HAP-1 (cell line): ENCODE measurements around the gene WWOX.

Experiments used
- DNase-seq, 2 experiments: peaks; one replicate each; pipeline ENCODE4 v3.0.0-alpha.2; 2016 to 2020; ENCODE audit warnings: low spot score in 2 of 2
- H3K27me3 ChIP-seq: fragments of 250-450 bp; sonication (Bioruptor Pico); 2 replicates; pipeline ENCODE4 v1.5.1; 2020; ENCODE audit warnings: low read depth, mild to moderate bottlenecking, moderate library complexity
- H3K36me3 ChIP-seq: fragments of 250-450 bp; sonication (Bioruptor Pico); replicated peaks from 2 replicates; pipeline ENCODE4 v1.5.1; 2020; ENCODE audit warnings: mild to moderate bottlenecking
- H3K4me1 ChIP-seq: fragments of 250-450 bp; sonication (Bioruptor Pico); 2 replicates; pipeline ENCODE4 v1.5.1; 2020; ENCODE audit warnings: mild to moderate bottlenecking
- H3K4me3 ChIP-seq: fragments of 250-450 bp; sonication (Bioruptor Pico); 2 replicates; pipeline ENCODE4 v1.5.1; 2020; ENCODE audit warnings: mild to moderate bottlenecking, moderate library complexity
- H3K9me3 ChIP-seq: fragments of 250-450 bp; sonication (Bioruptor Pico); 2 replicates; pipeline ENCODE4 v1.5.1; 2020; ENCODE audit warnings: mild to moderate bottlenecking, moderate library complexity
- in situ Hi-C: fragments of 300-500 bp; cut with MboI; formaldehyde crosslinking; loops from 3 replicates; pipeline ENCODE4 v1.14.3; 2020; ENCODE audit warnings: low sequenced_read_pairs, inconsistent platforms, mixed read lengths

Gene WWOX

DNA sequence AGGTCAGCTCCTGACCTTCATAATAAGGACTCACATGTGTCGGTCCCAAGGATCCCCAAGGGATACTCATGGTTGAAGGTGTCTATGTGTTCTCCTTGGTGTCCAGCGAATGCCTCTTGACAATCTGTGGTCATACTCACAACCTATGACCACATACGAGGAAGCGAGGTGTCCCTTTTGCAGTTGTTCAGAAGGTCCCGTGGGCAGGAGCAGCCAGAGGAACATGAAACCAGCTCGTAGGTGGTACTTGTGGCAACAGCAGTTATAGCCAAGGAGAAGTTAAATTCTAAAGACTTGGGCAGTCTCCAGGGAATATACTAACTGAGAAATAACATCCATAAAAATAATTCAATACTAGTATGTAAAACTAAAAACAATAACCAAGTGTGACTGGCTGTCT lies 685.3 kb downstream of the WWOX start:
- Histone ChIP-seq H3K4me1 (no peaks in the 10 kb centered on the region), H3K27me3 (no peaks in the 10 kb centered on the region), H3K4me3 (no peak overlapping the region), H3K9me3 (no peaks in the 10 kb centered on the region), H3K36me3 (no peaks in the 10 kb centered on the region)
- DNase-seq: no peak
- in situ Hi-C loops: no loop called here

DNA sequence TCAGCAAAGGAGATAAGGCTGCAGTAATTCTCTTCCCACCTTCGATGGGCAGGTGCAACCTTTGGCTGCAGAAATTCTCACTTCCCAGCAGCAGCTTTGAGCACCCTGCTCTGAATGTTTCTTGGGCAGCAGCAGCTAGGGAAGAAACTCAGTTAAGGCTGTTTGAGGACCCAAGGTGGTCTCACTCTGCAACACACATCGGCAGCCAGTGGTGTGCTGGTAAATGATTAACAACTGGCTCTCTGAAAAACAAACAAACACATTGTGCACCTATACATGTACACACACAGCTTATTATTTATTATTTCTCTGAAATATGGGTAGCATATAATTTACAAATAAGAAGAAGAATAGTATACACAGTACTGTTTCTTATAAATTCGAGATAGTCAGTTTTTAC lies 685.8 kb downstream of the WWOX start:
- no peak for DNase-seq
- H3K4me3 ChIP-seq: no peak overlapping the region
- H3K27me3 ChIP-seq: no peaks in the 10 kb centered on the region
- in situ Hi-C loops: no loop called here
- no peaks in the 10 kb centered on the region for H3K36me3 ChIP-seq
- no peaks in the 10 kb centered on the region for H3K4me1 ChIP-seq
- no peaks in the 10 kb centered on the region for H3K9me3 ChIP-seq

DNA sequence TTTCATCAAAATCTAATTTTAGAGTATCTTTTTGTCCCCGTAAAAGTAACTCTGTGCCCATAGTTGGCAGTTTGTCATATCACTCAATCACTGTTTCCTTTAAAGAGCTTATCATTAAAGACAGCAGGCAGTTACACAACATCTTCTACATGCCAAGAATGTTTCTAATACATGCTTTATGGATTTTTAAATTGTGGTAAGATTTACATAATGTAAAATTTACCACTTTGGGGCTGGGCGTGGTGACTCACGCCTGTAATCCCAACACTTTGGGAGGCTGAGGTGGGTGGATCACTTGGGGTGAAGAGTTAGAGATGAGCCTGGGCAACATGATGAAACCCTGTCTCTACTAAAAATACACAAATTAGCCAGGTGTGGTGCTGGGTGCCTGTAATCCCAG lies 687.2 kb downstream of the WWOX start:
- no peaks in the 10 kb centered on the region for H3K9me3 ChIP-seq
- H3K4me3 ChIP-seq: no peak overlapping the region
- no peaks in the 10 kb centered on the region for H3K36me3 ChIP-seq
- no peaks in the 10 kb centered on the region for H3K4me1 ChIP-seq
- in situ Hi-C loops: no loop called here
- no peaks in the 10 kb centered on the region for H3K27me3 ChIP-seq
- DNase-seq: no peak

DNA sequence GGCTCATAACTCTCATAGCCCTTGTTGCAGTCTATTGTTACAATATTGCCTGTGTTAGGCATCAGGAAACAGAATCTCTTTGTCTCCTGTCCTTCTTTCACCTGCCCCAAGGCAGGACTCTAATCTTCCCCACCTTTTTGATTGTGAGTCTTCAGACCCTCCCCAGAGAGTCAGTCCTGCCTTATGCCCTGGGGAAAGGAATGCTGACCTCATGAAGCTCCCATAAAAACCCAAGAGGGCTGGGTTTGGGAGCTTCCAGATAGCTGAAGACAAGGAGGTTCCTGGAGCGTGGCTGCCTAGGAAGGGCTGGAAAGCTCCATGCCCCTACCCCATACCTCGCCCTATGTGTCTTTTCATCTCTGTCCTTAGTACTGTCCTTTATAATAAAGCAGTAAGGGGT lies 688.8 kb downstream of the WWOX start:
- H3K4me1 ChIP-seq: no peaks in the 10 kb centered on the region
- no peak for DNase-seq
- in situ Hi-C loops: no loop called here
- H3K36me3 ChIP-seq: no peaks in the 10 kb centered on the region
- no peaks in the 10 kb centered on the region for H3K27me3 ChIP-seq
- no peak overlapping the region for H3K4me3 ChIP-seq
- H3K9me3 ChIP-seq: no peaks in the 10 kb centered on the region

DNA sequence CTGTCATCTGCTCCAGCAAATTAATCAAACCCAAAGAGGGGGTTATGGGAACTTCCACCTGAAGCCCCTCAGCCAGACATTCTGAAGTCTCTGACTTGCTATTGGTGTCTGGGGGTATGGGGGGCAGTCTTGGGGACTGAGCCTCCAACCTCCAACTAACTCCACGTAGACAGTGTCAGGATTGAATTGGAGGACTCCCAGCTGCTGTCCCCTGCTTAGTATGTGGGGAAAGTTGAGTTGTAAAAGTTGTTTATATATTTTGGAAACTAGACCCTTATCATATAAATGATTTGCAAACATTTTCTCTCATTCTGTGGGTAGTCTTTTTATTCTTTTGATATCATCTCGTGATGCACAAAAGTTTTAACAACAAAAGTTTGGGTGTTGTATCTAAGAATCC lies 689.2 kb downstream of the WWOX start:
- no peak for DNase-seq
- Histone ChIP-seq H3K27me3 (no peaks in the 10 kb centered on the region), H3K9me3 (no peaks in the 10 kb centered on the region), H3K4me3 (no peak overlapping the region), H3K36me3 (no peaks in the 10 kb centered on the region), H3K4me1 (no peaks in the 10 kb centered on the region)
- in situ Hi-C loops: no loop called here

DNA sequence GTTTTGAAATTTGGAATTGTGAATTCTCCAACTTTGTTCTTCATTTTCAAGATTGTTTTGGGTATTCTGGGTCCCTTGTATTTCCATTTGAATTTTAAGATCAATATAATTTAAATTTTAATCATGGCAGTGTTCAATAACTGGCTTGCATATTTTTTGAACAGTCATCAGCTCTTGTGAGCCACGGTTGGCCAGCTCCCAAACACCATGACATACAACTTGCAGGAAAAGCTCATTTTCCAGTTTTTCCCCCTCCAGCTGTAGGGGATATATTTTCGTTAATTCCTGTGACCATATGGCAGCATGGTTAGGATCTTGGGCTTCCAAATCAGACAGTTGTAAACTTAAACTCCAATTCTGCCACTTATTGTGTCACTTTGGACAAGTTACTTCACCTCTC lies 690.1 kb downstream of the WWOX start:
- in situ Hi-C loops: no loop called here
- DNase-seq: no peak
- H3K36me3 ChIP-seq: no peaks in the 10 kb centered on the region
- H3K4me1 ChIP-seq: no peaks in the 10 kb centered on the region
- no peak overlapping the region for H3K4me3 ChIP-seq
- H3K27me3 ChIP-seq: no peaks in the 10 kb centered on the region
- H3K9me3 ChIP-seq: no peaks in the 10 kb centered on the region

DNA sequence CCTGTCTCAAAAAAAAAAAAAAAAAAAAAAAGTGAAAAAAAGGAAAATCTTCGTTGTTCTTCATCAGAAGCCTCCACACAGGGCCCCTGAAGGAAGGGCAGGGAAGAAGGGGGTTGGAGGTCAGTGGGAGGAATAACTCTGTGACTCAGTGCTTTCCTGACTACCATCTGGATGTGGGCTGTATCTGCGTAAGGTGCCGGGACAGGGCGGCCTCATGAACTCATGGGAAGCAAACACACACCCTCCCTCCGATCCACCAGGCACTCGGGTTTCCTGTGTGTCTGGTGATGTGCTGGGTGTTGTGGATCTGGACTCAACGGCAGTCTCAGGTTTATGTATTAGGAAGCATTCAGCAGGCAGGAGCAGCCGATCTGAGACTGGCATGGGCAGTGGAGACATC lies 691.6 kb downstream of the WWOX start:
- in situ Hi-C loops: no loop called here
- no peaks in the 10 kb centered on the region for H3K27me3 ChIP-seq
- no peaks in the 10 kb centered on the region for H3K9me3 ChIP-seq
- H3K4me3 ChIP-seq: no peak overlapping the region
- no peaks in the 10 kb centered on the region for H3K36me3 ChIP-seq
- no peak for DNase-seq
- H3K4me1 ChIP-seq: no peaks in the 10 kb centered on the region

DNA sequence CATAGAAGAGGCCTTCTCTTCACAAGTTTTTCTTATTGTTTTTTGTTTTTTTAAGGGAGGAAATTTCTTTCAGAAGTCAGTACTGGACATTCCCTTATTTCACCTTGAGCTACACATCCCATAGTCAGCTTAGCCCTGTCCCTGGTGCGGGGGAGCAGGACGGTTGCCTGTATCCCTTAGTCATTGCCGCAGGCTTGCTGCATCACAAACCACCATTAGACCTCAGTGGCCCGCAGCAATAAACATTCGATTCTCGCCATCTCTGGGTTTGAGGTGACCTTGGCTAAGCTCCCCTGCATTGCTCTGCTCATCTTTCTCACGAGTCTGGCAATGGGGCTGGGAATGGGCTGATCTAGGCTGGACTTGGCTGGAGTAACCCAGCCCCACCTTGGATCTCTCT lies 692.5 kb downstream of the WWOX start:
- Histone ChIP-seq H3K27me3 (no peaks in the 10 kb centered on the region), H3K36me3 (no peaks in the 10 kb centered on the region), H3K4me1 (no peaks in the 10 kb centered on the region), H3K9me3 (no peaks in the 10 kb centered on the region), H3K4me3 (no peak overlapping the region)
- DNase-seq: no peak
- in situ Hi-C loops: no loop called here

DNA sequence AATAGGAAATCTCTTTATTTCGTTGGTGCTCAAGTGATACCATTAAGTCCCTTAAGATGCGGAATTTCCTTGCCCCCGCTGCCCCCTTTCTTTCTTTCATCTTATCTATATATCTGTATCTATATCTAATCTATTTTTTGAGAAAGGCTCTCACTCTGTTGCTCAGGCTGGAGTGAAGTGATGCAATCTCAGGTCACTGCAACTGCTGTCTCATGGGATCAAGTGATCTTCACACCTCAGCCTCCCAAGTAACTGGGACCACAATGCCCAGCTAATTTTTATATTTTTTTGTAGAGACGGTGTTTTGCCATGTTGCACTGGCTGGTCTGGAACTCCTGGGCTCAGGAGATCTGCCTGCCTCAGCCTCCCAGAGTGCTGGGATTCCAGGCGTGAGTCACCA lies 693.5 kb downstream of the WWOX start:
- H3K9me3 ChIP-seq: no peaks in the 10 kb centered on the region
- in situ Hi-C loops: no loop called here

GRCh38 chr16:78794581-78795250 lies 695.3 kb downstream of the WWOX start:
- in situ Hi-C loops: no loop called here
- no peaks in the 10 kb centered on the region for H3K27me3 ChIP-seq
- no peaks in the 10 kb centered on the region for H3K9me3 ChIP-seq
- no peaks in the 10 kb centered on the region for H3K4me1 ChIP-seq
- no peak overlapping the region for H3K4me3 ChIP-seq
- no peak for DNase-seq
- H3K36me3 ChIP-seq: no peaks in the 10 kb centered on the region

More for the DNA sequence above, 693.5 kb downstream of the WWOX start:
- DNase-seq: no peak
- no peak overlapping the region for H3K4me3 ChIP-seq
- no peaks in the 10 kb centered on the region for H3K4me1 ChIP-seq
- no peaks in the 10 kb centered on the region for H3K27me3 ChIP-seq
- no peaks in the 10 kb centered on the region for H3K36me3 ChIP-seq

DNA sequence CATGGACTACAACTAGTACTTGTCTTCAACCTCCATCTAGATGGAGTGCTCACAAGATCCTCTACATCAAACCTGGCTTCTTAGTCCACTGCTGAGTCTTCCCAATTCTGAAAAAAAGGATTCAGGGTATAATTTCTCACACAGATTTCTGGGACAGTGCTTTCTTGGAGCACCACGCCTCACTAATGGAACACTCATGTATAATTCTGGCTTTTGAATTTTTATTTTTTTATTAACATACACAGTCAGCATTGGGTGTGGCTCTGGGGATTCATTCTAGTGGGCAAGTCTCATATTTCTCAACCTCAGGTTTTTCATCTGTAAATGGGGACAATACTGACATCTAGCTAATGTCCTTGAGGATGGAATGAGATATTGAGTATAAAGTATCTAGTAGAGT lies 696.0 kb downstream of the WWOX start:
- no peaks in the 10 kb centered on the region for H3K27me3 ChIP-seq
- no peaks in the 10 kb centered on the region for H3K36me3 ChIP-seq
- in situ Hi-C loops: no loop called here
- H3K9me3 ChIP-seq: no peaks in the 10 kb centered on the region
- H3K4me1 ChIP-seq: no peaks in the 10 kb centered on the region
- H3K4me3 ChIP-seq: no peak overlapping the region
- no peak for DNase-seq

- in situ Hi-C loops: no loop called here
- H3K36me3 ChIP-seq: no peaks in the 10 kb centered on the region
- no peaks in the 10 kb centered on the region for H3K4me1 ChIP-seq
- no peaks in the 10 kb centered on the region for H3K9me3 ChIP-seq
- no peak overlapping the region for H3K4me3 ChIP-seq
- no peaks in the 10 kb centered on the region for H3K27me3 ChIP-seq
- peak in 1 of 2 experiments; percentile 11 for DNase-seq
Measured at GRCh38 chr16:78796221-78796866, 696.9 kb downstream of the WWOX start.

GRCh38 chr16:78799429-78799828 lies 700.0 kb downstream of the WWOX start:
- no peaks in the 10 kb centered on the region for H3K27me3 ChIP-seq
- H3K9me3 ChIP-seq: no peaks in the 10 kb centered on the region
- no peak for DNase-seq
- H3K4me3 ChIP-seq: no peak overlapping the region
- H3K4me1 ChIP-seq: no peaks in the 10 kb centered on the region
- in situ Hi-C loops: no loop called here
- no peaks in the 10 kb centered on the region for H3K36me3 ChIP-seq

DNA sequence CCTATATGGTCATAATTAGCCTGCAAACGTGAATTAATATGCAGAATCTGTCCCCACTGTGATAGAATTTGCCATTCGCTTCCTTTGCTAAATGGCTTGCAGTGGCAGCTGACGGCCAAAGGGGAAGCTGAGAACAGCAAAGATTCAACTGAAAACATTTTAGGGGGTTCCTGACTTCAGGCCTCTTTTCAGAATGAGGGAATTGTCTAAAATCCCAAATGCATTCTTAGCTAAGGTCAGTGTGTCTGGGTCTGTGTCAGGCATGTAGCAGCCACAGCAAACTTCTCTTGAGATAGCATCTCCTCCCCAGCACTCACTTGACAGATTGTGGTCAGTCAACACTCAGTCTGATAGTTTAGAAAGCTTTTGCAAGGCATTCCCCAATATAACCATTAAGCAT lies 701.1 kb downstream of the WWOX start:
- Histone ChIP-seq H3K9me3 (no peaks in the 10 kb centered on the region), H3K4me1 (no peaks in the 10 kb centered on the region), H3K4me3 (no peak overlapping the region), H3K27me3 (no peaks in the 10 kb centered on the region), H3K36me3 (no peaks in the 10 kb centered on the region)
- no peak for DNase-seq
- in situ Hi-C loops: no loop called here
